Cerebellar cortex (tissue), 1 donor: Measurements from ENCODE around the gene PNPLA8.
A peak's percentile ranks its signal among the peaks of the same experiment; 100 is the strongest.
"Not testable (repeated sequence)": the region's sequence is repeated elsewhere in the genome, so short reads cannot be mapped to it uniquely, and the experiment has no call there.

Source experiments
- DNase-seq: peaks from one replicate; pipeline ENCODE4 v3.0.0-alpha.2; 2015; ENCODE audit warnings: low spot score

Gene PNPLA8

DNA sequence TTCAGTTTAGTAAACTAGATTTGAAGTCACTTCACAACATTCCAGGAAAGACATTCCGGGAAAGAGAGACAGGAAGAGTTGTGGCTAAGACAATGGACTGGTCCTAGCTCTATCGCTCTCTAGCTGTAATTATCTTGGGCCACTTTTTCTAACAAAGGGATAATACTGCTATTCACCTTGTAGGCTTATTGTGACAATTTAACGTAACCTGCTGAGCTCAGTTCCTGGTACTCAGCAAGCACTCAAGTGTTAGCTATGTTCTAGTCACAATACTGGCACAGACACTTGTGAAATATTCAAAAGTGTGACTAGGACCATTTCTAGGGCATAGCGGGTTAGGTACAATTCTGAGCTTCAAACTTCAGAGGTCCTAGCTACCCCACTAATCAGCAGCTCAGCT is 57.7 kb downstream of the PNPLA8 start:
- DNase-seq = no peak

DNA sequence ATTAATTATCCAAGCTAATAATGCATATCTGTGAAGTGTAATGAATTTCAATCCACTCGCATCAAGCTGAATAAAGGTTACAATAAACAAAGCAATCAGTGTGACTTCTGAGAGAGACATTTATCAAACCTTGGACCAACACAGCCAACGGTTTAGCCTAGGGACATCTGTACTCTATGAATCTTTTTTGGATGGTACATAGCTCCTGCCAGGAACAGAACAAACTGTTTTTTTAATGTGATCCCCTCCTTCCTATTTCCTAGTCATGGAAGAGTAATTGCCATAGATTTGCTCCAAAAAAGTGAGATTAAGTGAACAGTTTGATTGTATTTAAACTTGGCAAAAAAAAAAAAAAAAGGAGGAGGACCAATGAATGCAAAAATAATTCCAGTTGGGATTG is 58.5 kb downstream of the PNPLA8 start:
- no peak for DNase-seq

DNA sequence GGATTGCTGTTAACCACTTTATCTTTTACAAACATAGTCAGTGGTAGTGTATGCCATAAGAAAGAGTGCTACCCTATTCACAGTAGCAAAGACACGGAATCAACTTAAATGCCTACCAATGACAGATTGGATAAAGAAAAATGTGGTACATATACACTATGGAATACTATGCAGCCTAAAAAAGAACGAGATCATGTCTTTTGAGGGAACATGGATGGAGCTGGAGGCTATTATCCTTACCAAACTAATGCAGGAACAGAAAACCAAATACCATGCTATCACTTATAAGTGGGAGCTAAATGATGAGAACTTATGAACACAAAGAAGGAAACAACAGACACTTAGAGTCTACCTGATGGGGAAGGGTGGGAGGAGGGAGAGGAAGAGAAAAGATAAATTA is 59.6 kb downstream of the PNPLA8 start:
- DNase-seq = not testable (repeated sequence)

DNA sequence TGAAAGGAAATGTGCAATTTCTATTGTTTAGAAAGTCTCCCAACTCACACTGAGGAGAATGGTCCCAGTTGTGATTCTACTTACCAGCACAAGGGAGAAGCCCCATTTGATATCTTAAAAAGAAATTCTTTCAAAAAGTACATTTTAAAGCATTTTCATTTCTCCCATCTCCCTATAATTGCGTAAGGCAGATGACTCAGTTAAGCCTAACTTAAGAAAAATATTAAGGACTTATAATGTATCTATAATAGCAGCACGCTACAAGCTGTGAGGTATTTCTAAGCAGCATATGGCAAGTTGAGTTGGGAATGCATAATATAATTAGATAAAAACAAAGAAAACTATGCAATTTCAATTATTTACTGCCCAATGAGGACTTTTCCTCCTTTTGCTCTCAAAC is 61.2 kb downstream of the PNPLA8 start:
- no peak for DNase-seq

DNA sequence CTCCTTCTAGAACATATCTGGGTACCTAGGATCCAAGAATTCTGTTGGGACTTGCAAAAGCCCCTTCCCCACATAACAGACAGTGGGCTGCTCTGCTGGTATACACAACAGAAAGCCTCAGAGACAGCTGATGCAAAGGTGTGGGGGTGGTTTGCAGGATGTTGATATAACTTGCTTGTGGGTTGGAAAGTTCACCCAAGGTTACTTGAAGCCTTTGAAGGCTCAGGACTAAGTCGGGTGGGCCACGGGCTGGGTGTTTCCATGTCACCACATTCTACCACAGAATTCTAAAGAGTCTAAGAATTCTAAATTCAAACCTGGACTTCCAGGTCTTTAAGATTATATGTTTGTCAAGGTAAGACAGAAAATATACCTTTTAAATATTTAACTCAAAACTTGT is 62.3 kb downstream of the PNPLA8 start:
- DNase-seq = no peak

GRCh38 chr7:108461840-108462239 is 64.1 kb downstream of the PNPLA8 start:
- peak; percentile 62 for DNase-seq

GRCh38 chr7:108460964-108461363 is 65.0 kb downstream of the PNPLA8 start:
- peak; percentile 11 for DNase-seq

GRCh38 chr7:108459922-108460551 is 65.9 kb downstream of the PNPLA8 start:
- DNase-seq = peak; percentile 70

DNA sequence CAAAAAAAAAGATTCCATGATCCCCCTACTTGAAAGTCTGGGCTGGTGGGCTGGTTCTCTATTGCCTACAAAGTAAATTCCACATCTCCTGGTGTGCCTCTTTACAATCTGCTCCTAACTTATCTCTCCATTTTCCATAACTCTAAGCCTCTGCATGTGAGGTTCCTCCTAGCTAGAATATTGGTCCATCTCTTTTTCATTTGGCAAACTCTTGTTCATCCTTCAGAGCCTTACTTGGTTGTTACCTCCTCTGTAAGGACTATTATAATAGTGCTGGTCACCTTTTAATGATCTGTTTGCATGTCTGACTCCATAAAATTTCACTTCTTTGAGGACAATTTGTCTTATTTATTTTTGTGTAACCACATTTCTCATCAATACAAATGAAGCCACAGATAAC is 68.1 kb downstream of the PNPLA8 start:
- DNase-seq = no peak

DNA sequence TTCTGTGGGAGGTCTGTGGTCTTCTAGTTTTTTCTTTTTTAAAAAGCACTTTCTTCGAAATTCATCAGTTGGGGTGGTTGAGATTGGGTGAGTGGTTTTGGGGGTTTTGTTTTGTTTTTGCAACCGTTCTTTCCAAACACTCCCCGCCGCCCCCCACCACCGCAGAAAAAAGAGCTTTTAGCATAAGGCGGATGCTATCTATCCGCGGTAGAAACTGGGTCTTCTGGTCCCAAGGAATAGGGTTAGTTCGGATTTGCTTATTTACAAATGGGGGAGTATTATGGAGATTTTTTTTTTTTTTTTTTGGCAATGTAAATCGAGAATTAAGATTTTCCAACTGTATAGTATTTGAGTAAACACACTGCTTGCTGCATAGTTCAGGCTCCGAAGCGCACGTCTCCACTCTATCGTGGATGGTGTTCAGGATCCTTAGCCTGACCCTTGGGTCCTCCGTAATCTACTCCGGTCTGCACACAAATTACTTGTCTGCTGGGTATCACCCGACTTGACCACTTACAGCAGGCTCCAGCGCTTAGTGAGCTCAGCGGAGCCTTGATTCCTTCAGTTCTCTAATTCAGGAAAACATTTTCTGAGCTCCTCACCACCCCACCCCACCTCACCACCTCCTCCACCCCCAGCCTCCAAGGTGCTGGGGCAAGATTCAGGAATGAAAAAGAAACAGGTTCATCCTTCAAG is 68.9 kb downstream of the PNPLA8 start:
- DNase-seq = peak; percentile 11

DNA sequence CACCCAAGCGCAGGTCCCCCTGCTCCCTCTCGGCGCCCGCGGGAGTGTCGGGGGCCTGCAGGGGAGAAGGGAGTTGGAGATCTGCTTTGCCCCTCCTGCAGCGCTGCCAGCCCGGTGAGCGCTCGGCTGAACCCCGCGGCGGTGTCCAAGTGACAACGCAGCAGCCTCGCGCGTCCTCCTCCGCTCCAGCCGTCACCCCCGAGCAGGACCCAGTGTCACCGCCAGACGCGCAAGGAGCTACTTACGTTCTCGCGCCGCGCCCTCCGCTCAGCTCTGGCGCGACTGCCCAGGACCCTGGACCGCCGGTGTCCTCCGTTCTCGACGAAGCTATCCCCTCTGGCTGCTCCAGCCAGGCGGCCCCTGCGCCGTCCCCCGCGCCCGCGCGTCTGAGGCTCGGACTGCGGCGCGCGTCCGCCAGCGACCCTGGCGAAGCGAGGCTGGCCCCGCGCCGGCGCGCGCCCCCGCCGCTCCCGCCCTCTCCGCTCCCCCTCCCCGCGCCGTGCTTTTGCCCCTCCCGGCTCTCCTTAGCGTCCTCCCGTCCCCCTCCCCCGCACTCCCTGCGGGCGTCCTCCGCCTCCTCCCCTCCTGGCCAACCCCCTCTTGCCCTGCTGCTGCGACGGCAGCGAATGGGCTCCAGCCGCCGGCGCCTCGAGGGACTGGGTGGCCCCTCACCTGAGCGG is 69.8 kb downstream of the PNPLA8 start, which contains the start of gene NRCAM:
TSS of gene NRCAM (minus strand) at position 439 of the 680 bp plus-strand sequence. CDS start 216,372 bp downstream, outside the sequence.
- DNase-seq = peak; percentile 48

DNA sequence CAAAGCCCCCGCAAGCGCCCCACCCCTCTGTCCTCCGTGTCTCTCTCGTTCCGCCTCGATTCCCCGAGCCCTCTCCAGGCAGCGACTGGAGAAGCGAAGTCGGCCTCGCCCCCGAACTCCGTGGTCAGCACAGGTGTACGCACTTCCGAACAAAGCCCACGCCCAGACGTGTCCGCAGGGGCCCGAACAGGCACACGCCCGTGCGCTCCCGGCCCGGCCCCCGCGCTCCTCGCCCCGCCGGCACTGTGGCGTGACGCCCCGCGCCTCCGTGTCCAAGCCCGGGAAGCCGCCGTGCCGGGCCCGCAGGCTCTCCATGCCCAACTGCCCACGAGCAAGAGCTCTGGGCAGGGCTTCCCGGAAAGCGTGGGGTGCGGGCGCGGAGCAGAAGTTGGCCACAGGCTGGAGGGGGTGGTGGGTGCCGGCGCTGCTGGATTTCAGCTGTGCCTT is 70.4 kb downstream of the PNPLA8 start:
- DNase-seq = peak; percentile 19

- DNase-seq = peak; percentile 58
Observed at GRCh38 chr7:108454674-108455550, 71.0 kb downstream of the PNPLA8 start.

GRCh38 chr7:108454317-108454673 is 71.6 kb downstream of the PNPLA8 start:
- DNase-seq = no peak

DNA sequence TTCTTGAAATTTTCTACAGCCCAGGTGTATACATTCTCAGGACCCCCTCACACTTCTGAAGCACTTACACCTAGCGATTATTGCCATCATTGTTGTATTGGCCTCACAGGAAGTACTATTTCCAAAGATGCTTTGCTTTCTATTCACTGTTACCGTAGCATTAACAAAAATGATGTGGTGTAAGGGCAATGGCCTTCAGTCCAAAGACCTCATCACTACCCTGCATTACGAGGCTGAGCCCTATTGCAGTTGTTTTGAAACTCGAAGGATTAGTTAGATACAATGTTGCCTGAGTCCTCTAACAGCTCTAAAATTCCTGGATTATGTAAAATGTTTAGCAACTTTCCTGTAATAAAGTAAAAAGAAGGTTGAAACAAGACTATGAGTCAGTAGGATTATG is 72.6 kb downstream of the PNPLA8 start:
- DNase-seq = no peak

GRCh38 chr7:108452707-108453106 is 73.2 kb downstream of the PNPLA8 start:
- peak; percentile 44 for DNase-seq

GRCh38 chr7:108451296-108451848 is 74.6 kb downstream of the PNPLA8 start:
- DNase-seq = no peak

GRCh38 chr7:108450160-108450559 is 75.8 kb downstream of the PNPLA8 start:
- DNase-seq = no peak

GRCh38 chr7:108449521-108449920 is 76.4 kb downstream of the PNPLA8 start:
- no peak for DNase-seq

DNA sequence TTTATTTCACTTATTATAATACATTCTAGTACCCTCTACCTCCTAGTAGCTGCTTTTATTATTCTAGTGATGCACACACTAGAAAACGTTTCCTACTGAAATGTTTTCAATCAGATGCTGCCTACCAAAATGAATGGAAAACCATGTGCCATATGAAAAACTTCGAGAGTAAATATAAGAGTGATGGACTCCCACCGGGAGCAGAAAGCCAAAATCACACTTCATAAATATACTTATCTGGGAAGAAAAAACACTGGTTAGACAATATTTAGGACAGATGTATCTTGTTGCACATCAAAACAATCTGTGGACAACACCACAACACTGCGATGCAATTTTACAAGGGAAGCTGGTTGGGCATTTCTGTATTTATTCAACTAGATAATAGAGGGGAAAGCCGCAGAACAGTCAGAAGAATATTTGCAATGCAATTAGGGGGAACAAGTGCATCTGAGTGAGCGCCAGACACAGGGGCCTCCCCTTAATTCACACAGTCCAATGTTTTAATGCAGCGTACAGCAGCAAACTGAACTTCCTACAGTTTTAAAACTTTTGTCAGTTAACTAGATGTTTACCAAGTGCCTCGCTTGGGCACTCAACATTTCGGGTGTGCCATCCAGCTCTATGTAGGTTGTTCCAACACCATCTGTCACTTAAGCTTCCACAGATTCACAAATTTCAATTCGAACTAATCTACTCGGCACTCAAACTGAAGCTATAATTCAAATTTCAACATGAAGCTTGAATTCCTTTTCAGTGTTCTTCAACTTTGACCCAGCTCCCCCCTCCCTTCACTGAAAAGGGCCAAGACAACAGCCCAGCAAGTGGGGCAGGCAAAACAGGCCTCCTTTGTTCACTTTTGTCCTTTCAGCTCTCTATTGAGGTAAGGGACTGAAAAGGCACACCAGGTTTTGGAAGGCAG is 77.1 kb downstream of the PNPLA8 start:
- DNase-seq = peak; percentile 37
